Endothelial cell (in vitro differentiated cells): ENCODE data around the gene SNX24. TPM values are rescaled to one million over a fixed set of nuclear protein-coding genes. Genes with fewer than 3 reads are reported as not detected.

ENCODE experiments used
- DNase-seq: peaks from one replicate; pipeline ENCODE4 v3.0.0; 2021; ENCODE audit warnings: low spot score
- H3K27ac Mint-ChIP-seq: one replicate; pipeline ENCODE4 v1.8.0; 2021; ENCODE audit warnings: mixed read lengths, inconsistent platforms; ENCODE audit not compliant: unreplicated experiment
- H3K27me3 Mint-ChIP-seq: one replicate; pipeline ENCODE4 v1.8.0; 2021; ENCODE audit warnings: mild to moderate bottlenecking, moderate library complexity, mixed read lengths, inconsistent platforms; ENCODE audit not compliant: unreplicated experiment
- H3K36me3 Mint-ChIP-seq: one replicate; pipeline ENCODE4 v1.8.0; 2021; ENCODE audit warnings: mild to moderate bottlenecking, low read depth, mixed read lengths, inconsistent platforms; ENCODE audit not compliant: unreplicated experiment
- H3K4me1 Mint-ChIP-seq: one replicate; pipeline ENCODE4 v1.8.0; 2021; ENCODE audit warnings: mild to moderate bottlenecking, mixed read lengths, inconsistent platforms; ENCODE audit not compliant: unreplicated experiment
- H3K4me3 Mint-ChIP-seq: one replicate; pipeline ENCODE4 v1.8.0; 2021; ENCODE audit warnings: mild to moderate bottlenecking, mixed read lengths, inconsistent platforms; ENCODE audit not compliant: unreplicated experiment
- H3K9me3 Mint-ChIP-seq: one replicate; pipeline ENCODE4 v1.8.0; 2021; ENCODE audit warnings: mixed read lengths, inconsistent platforms; ENCODE audit not compliant: unreplicated experiment
- CTCF ChIP-seq: fragments of 200-600 bp; sonication (generic); IDR thresholded peaks from one replicate; pipeline ENCODE4 v1.5.0; 2021; ENCODE audit warnings: antibody characterized with exemption; ENCODE audit not compliant: unreplicated experiment
- total RNA-seq: library from RNA; stranded (reverse); fragmentation: NEBNext Ultra II Directional; extraction: Animal tissue kit (Norgen Biotek cat#: 25700); gene quantifications from one replicate; pipeline ENCODE4 v1.2.1, GENCODE V29; 2021; ENCODE audit not compliant: unreplicated experiment

Gene SNX24
- total RNA-seq, 1 donor from 2014 or later, result 16.1 TPM

GRCh38 chr5:122936088-122936487, 90.7 kb downstream of the SNX24 start:
- Mint-ChIP-seq H3K27me3 (no peaks in the 10 kb centered on the region), H3K36me3 (no peaks in the 10 kb centered on the region)

GRCh38 chr5:122937914-122938313, 92.5 kb downstream of the SNX24 start:
- Mint-ChIP-seq H3K9me3 (no peaks in the 10 kb centered on the region), H3K4me1 (peaks cover 28% of the 10 kb centered on the region), H3K4me3 (no peak overlapping the region), H3K36me3 (no peaks in the 10 kb centered on the region), H3K27ac (peak overlapping the region; percentile 86), H3K27me3 (no peaks in the 10 kb centered on the region)
- no peak for TF ChIP-seq CTCF
- no peak for DNase-seq

More at GRCh38 chr5:122936088-122936487, 90.7 kb downstream of the SNX24 start:
- Mint-ChIP-seq H3K27ac (no peak overlapping the region), H3K4me1 (peaks cover 19% of the 10 kb centered on the region), H3K9me3 (no peaks in the 10 kb centered on the region), H3K4me3 (no peak overlapping the region)
- no peak for TF ChIP-seq CTCF
- DNase-seq, result no peak

GRCh38 chr5:122940890-122941289, 95.5 kb downstream of the SNX24 start:
- no peak for TF ChIP-seq CTCF
- Mint-ChIP-seq H3K4me3 (no peak overlapping the region), H3K27ac (no peak overlapping the region), H3K36me3 (no peaks in the 10 kb centered on the region), H3K9me3 (no peaks in the 10 kb centered on the region), H3K4me1 (peaks cover 23% of the 10 kb centered on the region), H3K27me3 (no peaks in the 10 kb centered on the region)
- DNase-seq, result no peak

- no peak overlapping the region for H3K4me3 Mint-ChIP-seq
- DNase-seq, result no peak
- H3K4me1 Mint-ChIP-seq, result peaks cover 23% of the 10 kb centered on the region
- no peaks in the 10 kb centered on the region for H3K36me3 Mint-ChIP-seq
- no peaks in the 10 kb centered on the region for H3K27me3 Mint-ChIP-seq
- H3K27ac Mint-ChIP-seq, result no peak overlapping the region
- no peaks in the 10 kb centered on the region for H3K9me3 Mint-ChIP-seq
- no peak for TF ChIP-seq CTCF
Measured at GRCh38 chr5:122941737-122942136, 96.3 kb downstream of the SNX24 start.

GRCh38 chr5:122942164-122942914, 96.9 kb downstream of the SNX24 start:
- H3K36me3 Mint-ChIP-seq, result no peaks in the 10 kb centered on the region
- peaks cover 19% of the 10 kb centered on the region for H3K4me1 Mint-ChIP-seq
- no peak overlapping the region for H3K4me3 Mint-ChIP-seq
- H3K27ac Mint-ChIP-seq, result no peak overlapping the region
- DNase-seq, result peak; percentile 6
- H3K9me3 Mint-ChIP-seq, result no peaks in the 10 kb centered on the region
- no peaks in the 10 kb centered on the region for H3K27me3 Mint-ChIP-seq
- no peak for TF ChIP-seq CTCF
